Subcutaneous abdominal adipose tissue (tissue), 5 donors: ENCODE measurements around the gene TAAR1.
"Not testable (repeated sequence)": the region's sequence is repeated elsewhere in the genome, so short reads cannot be mapped to it uniquely, and the experiment has no call there.

Experiments
- H3K27ac ChIP-seq: one replicate; pipeline ENCODE4 v1.7.0; 2013; ENCODE audit warnings: low read depth, mild to moderate bottlenecking, inconsistent platforms, low read length, moderate library complexity
- H3K27me3 ChIP-seq, 5 donors: one replicate each; pipeline ENCODE4 v1.7.0; 2013; ENCODE audit warnings: low read length in 5 of 5, inconsistent platforms in 1 of 5; ENCODE audit not compliant: control insufficient read depth in 5 of 5, insufficient read depth in 4 of 5
- H3K36me3 ChIP-seq, 5 donors: one replicate each; pipeline ENCODE4 v1.7.0; 2013; ENCODE audit warnings: low read length in 5 of 5; ENCODE audit not compliant: control insufficient read depth in 5 of 5, insufficient read depth in 5 of 5
- H3K4me1 ChIP-seq, 5 donors: one replicate each; pipeline ENCODE4 v1.7.0; 2013; ENCODE audit warnings: low read length in 5 of 5, mild to moderate bottlenecking in 3 of 5, moderate library complexity in 1 of 5; ENCODE audit not compliant: control insufficient read depth in 5 of 5, insufficient read depth in 5 of 5
- H3K4me3 ChIP-seq, 5 donors: one replicate each; pipeline ENCODE4 v1.7.0; 2013; ENCODE audit warnings: low read length in 5 of 5, low read depth in 1 of 5
- H3K9ac ChIP-seq, 5 donors: one replicate each; pipeline ENCODE4 v1.7.0; 2013; ENCODE audit warnings: low read length in 5 of 5, mild to moderate bottlenecking in 4 of 5, moderate library complexity in 3 of 5
- H3K9me3 ChIP-seq, 5 donors: one replicate each; pipeline ENCODE4 v1.7.0; 2013; ENCODE audit warnings: low read length in 5 of 5; ENCODE audit not compliant: control insufficient read depth in 5 of 5
- donor health status: healthy.
- donor health status: healthy.
- donor health status: healthy.
- donor health status: healthy.
- donor health status: healthy.

The TAAR1 gene, protein sequence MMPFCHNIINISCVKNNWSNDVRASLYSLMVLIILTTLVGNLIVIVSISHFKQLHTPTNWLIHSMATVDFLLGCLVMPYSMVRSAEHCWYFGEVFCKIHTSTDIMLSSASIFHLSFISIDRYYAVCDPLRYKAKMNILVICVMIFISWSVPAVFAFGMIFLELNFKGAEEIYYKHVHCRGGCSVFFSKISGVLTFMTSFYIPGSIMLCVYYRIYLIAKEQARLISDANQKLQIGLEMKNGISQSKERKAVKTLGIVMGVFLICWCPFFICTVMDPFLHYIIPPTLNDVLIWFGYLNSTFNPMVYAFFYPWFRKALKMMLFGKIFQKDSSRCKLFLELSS

DNA sequence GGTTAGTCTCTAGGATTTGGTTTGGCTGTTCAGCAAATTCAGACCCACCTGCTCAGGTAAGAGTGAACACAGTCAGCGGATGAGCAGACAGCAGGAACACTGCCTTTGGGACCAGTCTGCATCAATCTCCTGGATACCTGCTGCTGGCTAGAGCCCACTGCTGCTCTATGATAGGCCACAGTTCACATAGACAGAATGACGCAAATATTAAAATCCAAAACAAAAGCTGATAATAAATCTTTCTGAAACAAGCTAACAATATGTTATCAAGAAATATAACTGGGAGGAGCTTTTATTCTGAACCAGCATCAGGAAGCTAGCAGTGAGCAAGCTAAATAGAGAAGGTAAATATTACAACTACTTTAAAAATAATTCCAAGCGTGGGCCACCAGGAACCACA is at the start of gene TAAR1:
TSS of gene TAAR1 (minus strand) at position 101 of the 400 bp plus-strand sequence. CDS start 13,179 bp downstream, outside the sequence.
- Histone ChIP-seq H3K27me3 (no peaks in the 10 kb centered on the region), H3K27ac (no peak within 1 kb of the TSS), H3K9ac (no peak within 1 kb of the TSS), H3K4me3 (no peak within 1 kb of the TSS), H3K4me1 (peaks cover 0 to 2% (median 0%) of the 10 kb centered on the region in 5 donors), H3K36me3 (no peaks in the 10 kb centered on the region), H3K9me3 (peaks cover 0 to 4% (median 0%) of the 10 kb centered on the region in 5 donors)

DNA sequence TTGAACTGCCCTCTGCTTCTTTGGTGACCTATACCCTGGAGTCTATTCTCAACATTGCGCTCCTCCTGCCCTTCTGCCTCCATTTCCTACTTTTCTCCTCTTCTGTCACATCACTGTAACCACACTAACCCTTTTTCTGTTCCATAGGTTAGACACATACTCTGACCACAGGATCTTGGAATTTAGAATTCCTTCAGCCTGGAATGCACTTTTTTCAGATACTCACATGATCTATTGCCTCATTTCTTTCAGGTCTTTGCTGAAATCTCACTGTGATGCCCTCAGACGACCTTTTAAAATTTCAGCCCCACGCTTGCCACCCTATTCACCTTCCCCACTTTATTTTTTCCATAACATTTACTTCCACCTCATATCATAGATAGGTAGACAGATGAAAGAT is 49.8 kb upstream of the TAAR1 start:
- no peaks in the 10 kb centered on the region for H3K27me3 ChIP-seq
- H3K9ac ChIP-seq = no peak overlapping the region
- peaks cover 0 to 3% (median 0%) of the 10 kb centered on the region in 5 donors for H3K9me3 ChIP-seq
- no peak overlapping the region for H3K4me3 ChIP-seq
- H3K27ac ChIP-seq = no peak overlapping the region
- H3K4me1 ChIP-seq = peaks cover 0 to 3% (median 0%) of the 10 kb centered on the region in 5 donors
- H3K36me3 ChIP-seq = no peaks in the 10 kb centered on the region

DNA sequence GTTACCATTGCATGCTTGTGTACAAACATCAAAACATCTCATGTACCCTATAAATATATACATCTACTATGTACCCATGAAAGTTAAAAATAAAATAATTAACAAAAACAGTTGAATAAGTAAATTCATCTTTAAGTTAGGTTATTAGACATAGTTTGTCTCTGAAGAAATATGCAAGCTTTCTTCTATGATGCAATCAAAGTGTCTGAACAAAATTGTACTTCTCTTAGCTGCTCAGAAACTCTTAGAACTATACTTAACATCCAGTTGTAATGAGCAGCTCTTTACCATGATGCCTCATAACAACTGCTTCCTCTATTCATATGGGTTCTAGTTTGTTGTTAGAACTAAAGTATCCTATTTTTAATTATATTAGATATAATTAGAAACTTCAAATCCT is 49.0 kb upstream of the TAAR1 start:
- Histone ChIP-seq H3K4me1 (peaks cover 0 to 3% (median 0%) of the 10 kb centered on the region in 5 donors), H3K9me3 (peaks cover 0 to 3% (median 0%) of the 10 kb centered on the region in 5 donors), H3K4me3 (no peak overlapping the region), H3K27me3 (no peaks in the 10 kb centered on the region), H3K27ac (no peak overlapping the region), H3K36me3 (no peaks in the 10 kb centered on the region), H3K9ac (no peak overlapping the region)

DNA sequence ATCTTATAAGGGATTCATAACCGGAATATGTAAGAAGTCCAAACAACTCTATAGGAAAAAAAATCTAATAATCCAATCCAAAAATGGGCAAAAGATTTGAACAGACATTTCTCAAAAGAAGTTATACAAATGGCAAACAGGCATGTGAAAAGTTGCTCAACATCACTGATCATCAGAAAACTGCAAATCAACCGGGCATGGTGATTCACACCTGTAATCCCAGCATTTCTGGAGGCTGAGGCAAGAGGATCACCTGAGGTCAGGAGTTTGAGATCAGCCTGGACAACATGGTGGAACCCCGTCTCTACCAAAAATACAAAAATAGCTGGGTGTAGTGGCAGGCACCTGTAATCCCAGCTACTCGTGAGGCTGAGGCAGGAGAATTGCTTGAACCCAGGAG is 47.8 kb upstream of the TAAR1 start:
- not testable (repeated sequence) for H3K36me3 ChIP-seq, H3K9me3 ChIP-seq, H3K9ac ChIP-seq, H3K27me3 ChIP-seq, H3K4me1 ChIP-seq, H3K4me3 ChIP-seq, H3K27ac ChIP-seq

DNA sequence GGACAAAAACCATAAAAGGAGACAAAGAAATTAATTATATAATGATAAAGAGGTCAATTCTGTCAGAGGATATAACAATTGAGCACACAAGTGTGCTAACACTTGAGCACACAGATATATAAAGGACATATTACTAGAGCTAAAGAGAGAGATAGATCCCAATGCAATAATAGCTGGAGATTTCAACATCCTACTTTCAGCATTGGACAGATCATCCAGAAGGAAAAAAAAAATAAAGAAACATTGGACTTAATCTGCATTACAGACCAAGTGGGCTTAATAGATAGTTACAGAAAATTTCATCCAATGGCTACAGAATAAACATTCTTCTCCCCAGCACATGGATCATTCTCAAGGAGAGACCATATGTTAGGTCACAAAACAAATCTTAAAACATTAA is 45.0 kb upstream of the TAAR1 start:
- no peak overlapping the region for H3K27ac ChIP-seq
- H3K9ac ChIP-seq = no peak overlapping the region
- peaks cover 0 to 3% (median 0%) of the 10 kb centered on the region in 5 donors for H3K9me3 ChIP-seq
- H3K27me3 ChIP-seq = no peaks in the 10 kb centered on the region
- H3K4me1 ChIP-seq = no peaks in the 10 kb centered on the region
- H3K4me3 ChIP-seq = no peak overlapping the region
- H3K36me3 ChIP-seq = no peaks in the 10 kb centered on the region

DNA sequence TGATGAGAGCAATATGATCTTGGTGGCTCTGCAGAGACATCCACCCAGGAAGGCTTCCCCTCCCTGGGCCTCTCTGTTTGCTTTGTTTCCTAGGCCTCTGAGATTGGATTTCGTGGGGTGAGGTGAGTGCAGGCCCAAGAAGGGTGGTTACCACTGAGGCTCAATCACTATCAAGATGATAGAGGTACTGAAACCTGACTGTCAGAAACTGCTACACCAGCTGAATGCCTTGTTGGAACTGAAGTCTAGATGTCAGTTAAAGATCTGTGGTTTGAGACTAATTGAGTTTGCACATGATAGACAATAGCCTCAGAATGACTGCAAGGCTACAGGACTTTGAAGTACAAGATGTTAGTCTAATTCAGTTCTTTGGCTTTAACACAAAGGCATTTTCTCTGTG is 39.6 kb upstream of the TAAR1 start:
- Histone ChIP-seq H3K27me3 (no peaks in the 10 kb centered on the region), H3K9me3 (peaks cover 0 to 18% (median 2%) of the 10 kb centered on the region in 5 donors), H3K9ac (no peak overlapping the region), H3K36me3 (no peaks in the 10 kb centered on the region), H3K4me1 (peaks cover 0 to 3% (median 0%) of the 10 kb centered on the region in 5 donors), H3K27ac (no peak overlapping the region), H3K4me3 (no peak overlapping the region)

DNA sequence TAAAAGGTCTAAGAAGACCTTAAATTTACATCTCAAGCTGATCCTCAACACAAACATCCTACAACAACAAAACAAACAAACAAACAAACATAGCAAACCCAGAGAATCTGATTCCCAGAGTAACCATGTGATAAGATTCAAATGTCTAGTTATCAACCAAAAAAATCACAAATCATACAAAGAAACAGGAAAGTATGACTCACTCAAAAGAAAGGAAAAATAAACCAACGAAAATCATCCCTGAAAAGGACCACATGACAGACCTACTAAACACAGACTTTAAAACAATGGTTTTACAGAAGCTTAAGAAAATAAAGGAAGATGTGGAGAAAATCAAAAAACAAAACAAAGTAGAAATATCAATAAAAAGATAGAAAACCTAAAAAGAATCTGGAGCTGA is 36.8 kb upstream of the TAAR1 start:
- H3K27ac ChIP-seq = no peak overlapping the region
- H3K9ac ChIP-seq = no peak overlapping the region
- H3K4me3 ChIP-seq = no peak overlapping the region
- H3K36me3 ChIP-seq = no peaks in the 10 kb centered on the region
- H3K27me3 ChIP-seq = no peaks in the 10 kb centered on the region
- peaks cover 0 to 18% (median 2%) of the 10 kb centered on the region in 5 donors for H3K9me3 ChIP-seq
- peaks cover 0 to 8% (median 3%) of the 10 kb centered on the region in 5 donors for H3K4me1 ChIP-seq

DNA sequence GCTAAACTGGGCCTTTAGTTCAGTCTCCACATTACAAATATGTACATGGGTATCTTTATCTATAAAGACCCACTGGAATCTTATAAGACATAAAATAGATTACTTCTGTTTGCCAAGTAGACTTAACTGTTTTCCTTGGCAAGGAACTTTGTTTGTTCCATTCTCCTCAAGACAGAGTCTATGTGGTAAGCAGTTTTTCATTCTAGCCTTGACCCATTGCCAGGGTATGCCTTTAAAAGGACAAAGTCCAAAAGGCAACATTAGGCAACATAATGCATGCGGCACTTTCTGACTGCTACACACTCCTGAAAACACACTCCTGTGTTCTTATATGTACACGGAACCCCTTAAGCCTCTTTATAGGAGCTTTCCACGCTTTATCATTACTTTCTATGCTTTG is 34.5 kb upstream of the TAAR1 start:
- no peaks in the 10 kb centered on the region for H3K36me3 ChIP-seq
- H3K27ac ChIP-seq = no peak overlapping the region
- no peak overlapping the region for H3K4me3 ChIP-seq
- H3K9me3 ChIP-seq = peaks cover 0 to 18% (median 2%) of the 10 kb centered on the region in 5 donors
- H3K4me1 ChIP-seq = peaks cover 0 to 8% (median 3%) of the 10 kb centered on the region in 5 donors
- H3K9ac ChIP-seq = no peak overlapping the region
- no peaks in the 10 kb centered on the region for H3K27me3 ChIP-seq

DNA sequence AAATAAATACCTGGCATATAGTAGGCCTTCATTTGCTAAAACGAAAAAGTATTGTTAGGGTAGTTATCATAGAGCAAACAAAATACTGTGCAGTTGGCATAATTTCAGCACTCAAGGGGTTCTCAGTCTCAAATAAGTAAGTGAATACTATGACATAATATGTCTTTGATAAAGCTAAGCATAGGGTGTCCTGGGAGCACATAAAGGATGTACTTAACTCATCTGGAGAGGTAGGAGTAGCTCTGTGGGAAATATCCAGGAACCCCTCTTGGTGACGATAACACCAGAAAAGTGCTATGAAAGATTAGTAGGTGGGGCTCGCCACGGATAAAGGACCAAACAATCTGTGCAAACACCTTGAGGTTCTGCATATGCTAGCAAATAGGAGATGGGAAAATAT is 31.7 kb upstream of the TAAR1 start:
- no peak overlapping the region for H3K9ac ChIP-seq
- H3K27me3 ChIP-seq = no peaks in the 10 kb centered on the region
- H3K9me3 ChIP-seq = peaks cover 0 to 6% (median 0%) of the 10 kb centered on the region in 5 donors
- no peak overlapping the region for H3K27ac ChIP-seq
- no peak overlapping the region for H3K4me3 ChIP-seq
- H3K36me3 ChIP-seq = no peaks in the 10 kb centered on the region
- peaks cover 0 to 8% (median 3%) of the 10 kb centered on the region in 5 donors for H3K4me1 ChIP-seq

DNA sequence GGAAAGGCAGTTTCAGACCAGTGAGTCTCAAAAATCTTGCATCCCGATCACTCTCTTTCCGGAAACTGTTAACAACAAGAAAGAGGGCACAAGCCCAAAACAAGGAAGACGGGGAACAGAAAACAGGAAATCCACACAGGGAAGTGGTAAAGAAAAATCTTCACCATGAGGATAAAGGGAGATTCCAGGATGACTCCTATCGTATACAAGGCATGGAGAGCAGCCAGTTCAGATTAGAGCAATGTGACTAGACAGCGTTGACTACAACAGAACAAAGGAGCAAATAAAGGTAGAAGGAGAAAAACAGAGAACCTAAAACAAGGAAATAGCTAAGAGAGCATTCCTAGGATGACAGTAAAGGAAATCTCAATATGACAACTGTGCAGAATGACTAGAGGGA is 28.3 kb upstream of the TAAR1 start:
- Histone ChIP-seq H3K9me3 (peaks cover 0 to 2% (median 0%) of the 10 kb centered on the region in 5 donors), H3K36me3 (no peaks in the 10 kb centered on the region), H3K4me3 (no peak overlapping the region), H3K9ac (no peak overlapping the region), H3K27ac (no peak overlapping the region), H3K4me1 (peaks cover 0 to 3% (median 0%) of the 10 kb centered on the region in 5 donors), H3K27me3 (no peaks in the 10 kb centered on the region)
